ENCODE results near the gene POFUT2.

DNA sequence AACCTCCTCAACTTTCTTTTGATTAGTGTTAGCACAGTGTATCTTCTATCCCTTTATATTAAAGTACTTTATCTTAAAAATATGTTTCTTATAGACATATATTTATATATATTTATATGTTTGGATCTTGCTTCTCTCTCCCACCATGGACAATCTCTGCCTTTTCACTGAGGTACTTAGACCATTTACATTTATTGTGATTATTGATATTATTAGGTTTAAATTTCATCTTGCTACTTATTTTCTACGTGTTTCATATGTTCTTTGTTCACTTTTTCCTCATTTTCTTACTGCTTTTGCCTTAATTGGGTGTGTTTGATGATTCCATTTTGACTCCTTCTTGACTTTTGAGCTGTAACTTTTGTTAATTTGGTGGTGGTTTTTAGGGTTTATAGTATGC, 70.7 kb downstream of the POFUT2 start:
- TF ChIP-seq, protein P1, sequence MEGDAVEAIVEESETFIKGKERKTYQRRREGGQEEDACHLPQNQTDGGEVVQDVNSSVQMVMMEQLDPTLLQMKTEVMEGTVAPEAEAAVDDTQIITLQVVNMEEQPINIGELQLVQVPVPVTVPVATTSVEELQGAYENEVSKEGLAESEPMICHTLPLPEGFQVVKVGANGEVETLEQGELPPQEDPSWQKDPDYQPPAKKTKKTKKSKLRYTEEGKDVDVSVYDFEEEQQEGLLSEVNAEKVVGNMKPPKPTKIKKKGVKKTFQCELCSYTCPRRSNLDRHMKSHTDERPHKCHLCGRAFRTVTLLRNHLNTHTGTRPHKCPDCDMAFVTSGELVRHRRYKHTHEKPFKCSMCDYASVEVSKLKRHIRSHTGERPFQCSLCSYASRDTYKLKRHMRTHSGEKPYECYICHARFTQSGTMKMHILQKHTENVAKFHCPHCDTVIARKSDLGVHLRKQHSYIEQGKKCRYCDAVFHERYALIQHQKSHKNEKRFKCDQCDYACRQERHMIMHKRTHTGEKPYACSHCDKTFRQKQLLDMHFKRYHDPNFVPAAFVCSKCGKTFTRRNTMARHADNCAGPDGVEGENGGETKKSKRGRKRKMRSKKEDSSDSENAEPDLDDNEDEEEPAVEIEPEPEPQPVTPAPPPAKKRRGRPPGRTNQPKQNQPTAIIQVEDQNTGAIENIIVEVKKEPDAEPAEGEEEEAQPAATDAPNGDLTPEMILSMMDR (conservative IDR thresholded peaks at IDR 0.05; ENCODE audit: low read depth, low read length) = no peak
- TF ChIP-seq EZH2 (IDR thresholded peaks at IDR 0.05; ENCODE audit: borderline replicate concordance, low read depth, low read length, poor library complexity, severe bottlenecking) = no peak
